Measurements from ENCODE around the gene UBTD2.

- TF ChIP-seq ZNF565 (CRISPR knock-in tag; conservative IDR thresholded peaks at IDR 0.05; ENCODE audit: low read depth) (no peak), PATZ1 (CRISPR knock-in tag; IDR thresholded peaks at IDR 0.05; ENCODE audit: borderline replicate concordance) (no peak), CREB5 (CRISPR knock-in tag; IDR thresholded peaks at IDR 0.05; ENCODE audit: low read depth) (no peak), OSR1 (CRISPR knock-in tag; IDR thresholded peaks at IDR 0.05) (no peak), ZC3H10 (CRISPR knock-in tag; IDR thresholded peaks at IDR 0.05) (no peak)
These were observed 2.6 kb downstream of the UBTD2 start for GRCh38 chr5:172280929-172281328.
